WTC11 (cell line): ENCODE results near the gene ELAPOR2. TPM values are rescaled to one million over a fixed set of nuclear protein-coding genes. Genes with fewer than 3 reads are reported as not detected.

Source experiments
- ATAC-seq: fragments of 200-7000 bp; cut with Tn5 transposase; 2 replicates; pipeline ENCODE4 v1.10.0; 2021; ENCODE audit warnings: mild to moderate bottlenecking, moderate library complexity
- CTCF ChIA-PET: fragments of 300-600 bp; sonication (Branson Sonifier 250); formaldehyde crosslinking; loops from one replicate; lab custom pipeline; 2021; ENCODE audit warnings: antibody characterized with exemption; lab: Charles Lee
- POLR2A ChIA-PET: fragments of 350-600 bp; sonication (Branson Sonifier 250); formaldehyde crosslinking; loops from one replicate; lab custom pipeline; 2021; ENCODE audit warnings: antibody characterized with exemption; lab: Charles Lee
- DNase-seq: peaks from one replicate; pipeline ENCODE4 v3.0.0; 2021; ENCODE audit warnings: low spot score
- H3K27ac Mint-ChIP-seq: 2 replicates; pipeline ENCODE4 v1.8.0; 2021; ENCODE audit warnings: mixed read lengths
- H3K27me3 Mint-ChIP-seq: 2 replicates; pipeline ENCODE4 v1.8.0; 2021; ENCODE audit warnings: low read depth, mild to moderate bottlenecking, moderate library complexity, mixed read lengths
- H3K36me3 Mint-ChIP-seq: 2 replicates; pipeline ENCODE4 v1.8.0; 2021; ENCODE audit warnings: mixed read lengths
- H3K4me1 Mint-ChIP-seq: 2 replicates; pipeline ENCODE4 v1.8.0; 2022; ENCODE audit warnings: mixed read lengths
- H3K4me3 Mint-ChIP-seq: 2 replicates; pipeline ENCODE4 v1.8.0; 2021; ENCODE audit warnings: mild to moderate bottlenecking, moderate library complexity, mixed read lengths
- H3K9me3 Mint-ChIP-seq: 2 replicates; pipeline ENCODE4 v1.8.0; 2021; ENCODE audit warnings: mixed read lengths
- CREM ChIP-seq: sonication (generic); formaldehyde crosslinking; IDR thresholded peaks from 2 replicates; pipeline ENCODE4 v1.8.1; 2022; ENCODE audit warnings: mild to moderate bottlenecking, missing genetic modification reagents, moderate library complexity
- EMX1 ChIP-seq: fragments of 250-450 bp; sonication (Bioruptor Pico); IDR thresholded peaks from 2 replicates; pipeline ENCODE4 v1.8.0; 2021; ENCODE audit warnings: mild to moderate bottlenecking
- FOXJ3 ChIP-seq: sonication (generic); formaldehyde crosslinking; IDR thresholded peaks from 2 replicates; pipeline ENCODE4 v1.9.0; 2021; ENCODE audit warnings: missing genetic modification reagents, mild to moderate bottlenecking, borderline replicate concordance
- FOXK1 ChIP-seq: sonication (generic); formaldehyde crosslinking; IDR thresholded peaks from 2 replicates; pipeline ENCODE4 v1.8.0; 2022; ENCODE audit warnings: mild to moderate bottlenecking, moderate library complexity, missing genetic modification reagents
- GTF2I ChIP-seq: fragments of 250-450 bp; sonication (Bioruptor Pico); conservative IDR thresholded peaks from 2 replicates; pipeline ENCODE4 v1.4.0; 2021; ENCODE audit warnings: mild to moderate bottlenecking
- HMGA2 ChIP-seq: fragments of 250-450 bp; sonication (Bioruptor Pico); IDR thresholded peaks from 2 replicates; pipeline ENCODE4 v1.4.0; 2021; ENCODE audit warnings: mild to moderate bottlenecking, moderate library complexity
- NFE2L1 ChIP-seq: sonication (generic); formaldehyde crosslinking; IDR thresholded peaks from 2 replicates; pipeline ENCODE4 v1.8.1; 2023; ENCODE audit warnings: missing genetic modification reagents
- NR2C2 ChIP-seq: sonication (generic); formaldehyde crosslinking; IDR thresholded peaks from 2 replicates; pipeline ENCODE4 v1.8.0; 2022; ENCODE audit warnings: mild to moderate bottlenecking, missing genetic modification reagents
- PRRX2 ChIP-seq: fragments of 250-450 bp; sonication (Bioruptor Pico); IDR thresholded peaks from 2 replicates; pipeline ENCODE4 v1.8.0; 2021; ENCODE audit warnings: mild to moderate bottlenecking
- RELA ChIP-seq: sonication (generic); formaldehyde crosslinking; IDR thresholded peaks from 2 replicates; pipeline ENCODE4 v1.8.1; 2022; ENCODE audit warnings: missing genetic modification reagents, mild to moderate bottlenecking, borderline replicate concordance
- RORB ChIP-seq: fragments of 250-450 bp; sonication (Bioruptor Pico); IDR thresholded peaks from 2 replicates; pipeline ENCODE4 v1.9.0; 2021; ENCODE audit warnings: mild to moderate bottlenecking
- SMAD4 ChIP-seq: sonication (generic); formaldehyde crosslinking; IDR thresholded peaks from 2 replicates; pipeline ENCODE4 v1.8.0; 2022; ENCODE audit warnings: mild to moderate bottlenecking, missing genetic modification reagents
- SP1 ChIP-seq: sonication (generic); formaldehyde crosslinking; conservative IDR thresholded peaks from 2 replicates; pipeline ENCODE4 v1.8.1; 2022; ENCODE audit warnings: missing genetic modification reagents
- TEAD1 ChIP-seq: sonication (generic); formaldehyde crosslinking; IDR thresholded peaks from 2 replicates; pipeline ENCODE4 v1.8.0; 2022; ENCODE audit warnings: mild to moderate bottlenecking, missing genetic modification reagents
- ZNF138 ChIP-seq: sonication (generic); formaldehyde crosslinking; conservative IDR thresholded peaks from 2 replicates; pipeline ENCODE4 v1.8.1; 2022; ENCODE audit warnings: mild to moderate bottlenecking, moderate library complexity, missing genetic modification reagents
- ZNF263 ChIP-seq: sonication (generic); formaldehyde crosslinking; IDR thresholded peaks from 2 replicates; pipeline ENCODE4 v1.8.1; 2022; ENCODE audit warnings: low read depth, mild to moderate bottlenecking, moderate library complexity, missing genetic modification reagents
- ZNF281 ChIP-seq: sonication (generic); formaldehyde crosslinking; IDR thresholded peaks from 2 replicates; pipeline ENCODE4 v1.8.0; 2023; ENCODE audit warnings: mild to moderate bottlenecking, missing genetic modification reagents
- ZNF671 ChIP-seq: fragments of 250-450 bp; sonication (Bioruptor Pico); IDR thresholded peaks from 2 replicates; pipeline ENCODE4 v1.8.0; 2021; ENCODE audit warnings: mild to moderate bottlenecking
- total RNA-seq: library from RNA; stranded (reverse); gene quantifications from 3 replicates; pipeline ENCODE4 v1.2.3, GENCODE V29; 2021
- TF ChIP-seq, protein P1 (sequence below): sonication (generic); formaldehyde crosslinking; IDR thresholded peaks from 2 replicates; pipeline ENCODE4 v1.8.0; 2022; ENCODE audit warnings: missing genetic modification reagents
- TF ChIP-seq, protein P2 (sequence below): sonication (generic); formaldehyde crosslinking; IDR thresholded peaks from 2 replicates; pipeline ENCODE4 v1.8.1; 2022; ENCODE audit warnings: mild to moderate bottlenecking, moderate library complexity, missing genetic modification reagents
- TF ChIP-seq, protein P3 (sequence below): sonication (generic); formaldehyde crosslinking; IDR thresholded peaks from 2 replicates; pipeline ENCODE4 v1.8.1; 2023; ENCODE audit warnings: mild to moderate bottlenecking, missing genetic modification reagents

Gene ELAPOR2
- total RNA-seq, 1 experiment from 2014 or later: 38.7 TPM

DNA sequence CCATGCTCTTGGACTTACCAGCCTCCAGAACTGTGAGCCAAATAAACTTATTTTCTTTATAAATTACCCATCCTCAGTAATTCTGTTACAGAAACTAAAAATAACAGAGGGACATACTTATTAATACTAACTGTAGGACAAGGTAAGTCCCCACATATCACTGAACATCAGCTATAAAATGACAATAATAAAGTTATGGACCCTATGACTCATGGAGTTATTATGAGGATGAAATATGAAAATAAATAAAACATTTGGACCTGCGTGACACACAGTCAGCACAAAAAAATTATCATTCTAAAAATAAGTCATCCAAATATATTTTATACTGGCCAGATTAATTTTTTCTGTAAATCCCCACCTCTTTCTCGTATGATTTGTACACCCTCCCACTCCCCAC lies 34.9 kb upstream of the ELAPOR2 start:
- no peak for TF ChIP-seq EMX1 (CRISPR knock-in tag)
- TF ChIP-seq, protein P1, sequence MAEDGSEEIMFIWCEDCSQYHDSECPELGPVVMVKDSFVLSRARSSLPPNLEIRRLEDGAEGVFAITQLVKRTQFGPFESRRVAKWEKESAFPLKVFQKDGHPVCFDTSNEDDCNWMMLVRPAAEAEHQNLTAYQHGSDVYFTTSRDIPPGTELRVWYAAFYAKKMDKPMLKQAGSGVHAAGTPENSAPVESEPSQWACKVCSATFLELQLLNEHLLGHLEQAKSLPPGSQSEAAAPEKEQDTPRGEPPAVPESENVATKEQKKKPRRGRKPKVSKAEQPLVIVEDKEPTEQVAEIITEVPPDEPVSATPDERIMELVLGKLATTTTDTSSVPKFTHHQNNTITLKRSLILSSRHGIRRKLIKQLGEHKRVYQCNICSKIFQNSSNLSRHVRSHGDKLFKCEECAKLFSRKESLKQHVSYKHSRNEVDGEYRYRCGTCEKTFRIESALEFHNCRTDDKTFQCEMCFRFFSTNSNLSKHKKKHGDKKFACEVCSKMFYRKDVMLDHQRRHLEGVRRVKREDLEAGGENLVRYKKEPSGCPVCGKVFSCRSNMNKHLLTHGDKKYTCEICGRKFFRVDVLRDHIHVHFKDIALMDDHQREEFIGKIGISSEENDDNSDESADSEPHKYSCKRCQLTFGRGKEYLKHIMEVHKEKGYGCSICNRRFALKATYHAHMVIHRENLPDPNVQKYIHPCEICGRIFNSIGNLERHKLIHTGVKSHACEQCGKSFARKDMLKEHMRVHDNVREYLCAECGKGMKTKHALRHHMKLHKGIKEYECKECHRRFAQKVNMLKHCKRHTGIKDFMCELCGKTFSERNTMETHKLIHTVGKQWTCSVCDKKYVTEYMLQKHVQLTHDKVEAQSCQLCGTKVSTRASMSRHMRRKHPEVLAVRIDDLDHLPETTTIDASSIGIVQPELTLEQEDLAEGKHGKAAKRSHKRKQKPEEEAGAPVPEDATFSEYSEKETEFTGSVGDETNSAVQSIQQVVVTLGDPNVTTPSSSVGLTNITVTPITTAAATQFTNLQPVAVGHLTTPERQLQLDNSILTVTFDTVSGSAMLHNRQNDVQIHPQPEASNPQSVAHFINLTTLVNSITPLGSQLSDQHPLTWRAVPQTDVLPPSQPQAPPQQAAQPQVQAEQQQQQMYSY: no peak
- no peak overlapping the region for H3K27ac Mint-ChIP-seq
- H3K36me3 Mint-ChIP-seq: no peaks in the 10 kb centered on the region
- H3K4me1 Mint-ChIP-seq: peaks cover 9% of the 10 kb centered on the region
- ATAC-seq: no peak
- H3K27me3 Mint-ChIP-seq: no peaks in the 10 kb centered on the region; the same call in 1 of the 2 replicates
- ChIA-PET POLR2A (no interaction called here), CTCF (no interaction called here)
- DNase-seq: no peak
- H3K4me3 Mint-ChIP-seq: no peak overlapping the region
- peaks cover 17% of the 10 kb centered on the region for H3K9me3 Mint-ChIP-seq

DNA sequence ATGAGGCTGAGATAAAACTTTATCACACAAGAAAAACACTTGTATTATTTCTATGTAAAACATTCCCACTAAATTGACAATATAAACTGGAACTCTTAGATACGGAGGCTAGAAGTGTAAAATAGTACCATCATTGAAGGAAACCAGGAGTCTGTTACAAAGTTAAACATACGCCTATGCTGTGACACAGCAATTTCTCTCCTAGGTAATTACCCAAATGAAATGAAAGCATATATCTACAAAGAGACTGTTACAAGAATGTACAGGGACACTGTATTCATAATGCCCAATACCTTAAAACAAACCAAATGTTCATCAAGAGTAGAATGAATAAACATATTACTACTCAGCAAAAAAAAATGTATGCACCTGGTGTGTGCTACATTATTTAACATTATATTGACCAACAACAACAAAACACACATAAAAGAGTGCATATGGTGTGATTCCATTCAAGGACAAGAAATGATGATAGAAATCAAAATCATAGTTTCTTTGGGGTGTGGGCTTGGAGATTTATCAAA lies 33.2 kb upstream of the ELAPOR2 start:
- H3K27ac Mint-ChIP-seq: no peak overlapping the region
- no peak for TF ChIP-seq CREM (CRISPR knock-in tag)
- TF ChIP-seq HMGA2 (CRISPR knock-in tag): no peak
- TF ChIP-seq ZNF263 (CRISPR knock-in tag): no peak
- no peak for TF ChIP-seq NFE2L1 (CRISPR knock-in tag)
- no peaks in the 10 kb centered on the region; the same call in 1 of the 2 replicates for H3K27me3 Mint-ChIP-seq
- peaks cover 19% of the 10 kb centered on the region for H3K9me3 Mint-ChIP-seq
- no peaks in the 10 kb centered on the region for H3K36me3 Mint-ChIP-seq
- no peak overlapping the region for H3K4me3 Mint-ChIP-seq
- ATAC-seq (no peak), DNase-seq (no peak)
- CTCF ChIA-PET: no interaction called here
- POLR2A ChIA-PET: no interaction called here
- peaks cover 9% of the 10 kb centered on the region for H3K4me1 Mint-ChIP-seq

DNA sequence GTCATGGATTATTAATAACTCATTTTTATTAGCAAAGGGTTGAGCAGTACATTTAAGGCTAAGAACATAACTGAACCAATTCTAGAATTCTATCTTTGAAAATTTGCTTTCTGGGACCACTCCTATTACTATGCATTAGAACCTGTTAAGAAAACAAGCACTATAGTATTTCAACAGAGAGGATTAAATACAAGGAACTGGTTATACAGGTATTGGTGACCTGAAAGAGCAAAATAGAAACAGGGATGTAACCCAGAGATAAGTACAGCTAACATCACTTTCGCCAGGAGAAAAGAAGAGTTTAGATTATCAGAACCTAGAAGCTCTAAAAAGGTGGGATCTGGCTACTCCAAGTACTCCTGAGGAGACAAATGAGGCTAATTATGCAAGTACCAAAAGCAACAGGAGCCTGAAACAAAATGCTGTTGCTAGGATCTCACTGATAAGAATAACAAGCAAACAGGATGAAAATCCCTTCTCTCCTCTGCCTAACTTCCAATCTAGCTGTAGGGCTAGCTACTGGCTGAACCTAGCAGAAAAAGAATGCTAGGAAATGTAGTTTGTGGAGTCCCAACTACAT lies 32.1 kb upstream of the ELAPOR2 start:
- 0 out of 2 replicates have a peak, but pooled peaks cover 3% of the 10 kb centered on the region for H3K36me3 Mint-ChIP-seq
- no peak overlapping the region for H3K27ac Mint-ChIP-seq
- no peak for DNase-seq
- TF ChIP-seq ZNF138 (CRISPR knock-in tag) (no peak), HMGA2 (CRISPR knock-in tag) (no peak), TEAD1 (no peak), RELA (no peak), ZNF671 (CRISPR knock-in tag) (no peak), RORB (no peak), NR2C2 (CRISPR knock-in tag) (no peak), FOXJ3 (CRISPR knock-in tag) (no peak), GTF2I (no peak), SMAD4 (CRISPR knock-in tag) (no peak), FOXK1 (CRISPR knock-in tag) (no peak), PRRX2 (CRISPR knock-in tag) (no peak), SP1 (no peak), ZNF281 (CRISPR knock-in tag) (no peak)
- TF ChIP-seq, protein P2, sequence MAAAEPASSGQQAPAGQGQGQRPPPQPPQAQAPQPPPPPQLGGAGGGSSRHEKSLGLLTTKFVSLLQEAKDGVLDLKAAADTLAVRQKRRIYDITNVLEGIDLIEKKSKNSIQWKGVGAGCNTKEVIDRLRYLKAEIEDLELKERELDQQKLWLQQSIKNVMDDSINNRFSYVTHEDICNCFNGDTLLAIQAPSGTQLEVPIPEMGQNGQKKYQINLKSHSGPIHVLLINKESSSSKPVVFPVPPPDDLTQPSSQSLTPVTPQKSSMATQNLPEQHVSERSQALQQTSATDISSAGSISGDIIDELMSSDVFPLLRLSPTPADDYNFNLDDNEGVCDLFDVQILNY (CRISPR knock-in tag): no peak
- TF ChIP-seq, protein P3, sequence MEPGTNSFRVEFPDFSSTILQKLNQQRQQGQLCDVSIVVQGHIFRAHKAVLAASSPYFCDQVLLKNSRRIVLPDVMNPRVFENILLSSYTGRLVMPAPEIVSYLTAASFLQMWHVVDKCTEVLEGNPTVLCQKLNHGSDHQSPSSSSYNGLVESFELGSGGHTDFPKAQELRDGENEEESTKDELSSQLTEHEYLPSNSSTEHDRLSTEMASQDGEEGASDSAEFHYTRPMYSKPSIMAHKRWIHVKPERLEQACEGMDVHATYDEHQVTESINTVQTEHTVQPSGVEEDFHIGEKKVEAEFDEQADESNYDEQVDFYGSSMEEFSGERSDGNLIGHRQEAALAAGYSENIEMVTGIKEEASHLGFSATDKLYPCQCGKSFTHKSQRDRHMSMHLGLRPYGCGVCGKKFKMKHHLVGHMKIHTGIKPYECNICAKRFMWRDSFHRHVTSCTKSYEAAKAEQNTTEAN (CRISPR knock-in tag): no peak
- ChIA-PET CTCF (no interaction called here), POLR2A (no interaction called here)
- ATAC-seq: peak; percentile 55
- peaks cover 9% of the 10 kb centered on the region for H3K4me1 Mint-ChIP-seq
- peaks cover 26% of the 10 kb centered on the region for H3K9me3 Mint-ChIP-seq
- H3K27me3 Mint-ChIP-seq: no peaks in the 10 kb centered on the region; the same call in 1 of the 2 replicates
- H3K4me3 Mint-ChIP-seq: no peak overlapping the region
